Ascending aorta (tissue), 2 donors: Measurements from ENCODE around the gene VWF. TPM values are rescaled to one million over a fixed set of nuclear protein-coding genes. Genes with fewer than 3 reads are reported as not detected.

ENCODE experiments used
- DNase-seq, 2 donors: peaks; one replicate each; pipeline ENCODE4 v3.0.0-alpha.2; 2019; ENCODE audit warnings: low spot score in 2 of 2
- H3K27ac ChIP-seq, 2 donors: fragments of 200-600 bp; sonication (generic); one replicate each; pipeline ENCODE4 v1.5.1; 2016 to 2017; ENCODE audit warnings: mild to moderate bottlenecking in 1 of 2
- H3K27me3 ChIP-seq: fragments of 200-600 bp; sonication (generic); one replicate; pipeline ENCODE4 v1.5.1; 2017
- H3K36me3 ChIP-seq, 2 donors: fragments of 200-600 bp; sonication (generic); one replicate each; pipeline ENCODE4 v1.5.1; 2016
- H3K4me1 ChIP-seq, 2 donors: fragments of 200-600 bp; sonication (generic); one replicate each; pipeline ENCODE4 v1.5.1; 2016 to 2017; ENCODE audit warnings: mild to moderate bottlenecking in 1 of 2
- H3K4me3 ChIP-seq, 2 donors: fragments of 200-600 bp; sonication (generic); one replicate each; pipeline ENCODE4 v1.5.1; 2016 to 2017; ENCODE audit warnings: mild to moderate bottlenecking in 1 of 2
- H3K9me3 ChIP-seq, 2 donors: fragments of 200-600 bp; sonication (generic); one replicate each; pipeline ENCODE4 v1.5.1; 2016
- intact Hi-C: fragments of 100-400 bp; cut with DNase I; formaldehyde crosslinking; loops from one replicate; pipeline ENCODE4 v1.15.1; 2023
- total RNA-seq: library from RNA; depleted of rRNA; stranded (reverse); fragments of >200 nt; gene quantifications from one replicate; pipeline ENCODE4 v1.1.0, GENCODE V29; 2016
- TF ChIP-seq, protein P1 (sequence below), 3 experiments: fragments of 200-600 bp in 2 of 3; fragments of 450-650 bp in 1 of 3; sonication (generic) in 2 of 3; IDR thresholded peaks; one replicate each; pipeline ENCODE4 v1.5.1; 2016 to 2019; ENCODE audit warnings: antibody characterized with exemption in 3 of 3, mild to moderate bottlenecking in 1 of 3, moderate library complexity in 1 of 3

VWF gene
- total RNA-seq, 1 donor from 2014 or later = 1,026 TPM

DNA sequence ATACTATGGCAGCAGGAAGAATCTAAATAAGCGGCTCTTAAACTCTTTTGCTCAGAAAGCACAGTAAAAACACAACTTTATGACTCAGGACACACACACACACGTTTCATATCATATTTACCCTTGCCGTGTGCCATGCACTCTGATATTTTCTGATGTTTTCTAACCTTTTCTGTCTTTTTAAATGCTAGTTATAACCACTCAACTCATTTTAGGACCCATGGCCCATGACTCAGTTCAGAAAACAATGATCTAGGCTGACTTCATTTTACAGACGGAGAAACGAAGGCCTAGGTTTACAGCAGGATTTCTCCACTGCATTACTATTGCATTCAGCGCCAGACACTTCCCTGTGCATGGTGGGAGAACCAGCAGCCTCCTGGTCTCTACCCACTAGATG lies 9.1 kb downstream of the VWF start:
- Histone ChIP-seq H3K4me1 (no peaks in the 10 kb centered on the region), H3K36me3 (no peaks in the 10 kb centered on the region), H3K27me3 (no peaks in the 10 kb centered on the region), H3K27ac (no peak overlapping the region), H3K4me3 (no peak overlapping the region), H3K9me3 (no peaks in the 10 kb centered on the region)
- intact Hi-C loops = no loop called here
- TF ChIP-seq, protein P1, sequence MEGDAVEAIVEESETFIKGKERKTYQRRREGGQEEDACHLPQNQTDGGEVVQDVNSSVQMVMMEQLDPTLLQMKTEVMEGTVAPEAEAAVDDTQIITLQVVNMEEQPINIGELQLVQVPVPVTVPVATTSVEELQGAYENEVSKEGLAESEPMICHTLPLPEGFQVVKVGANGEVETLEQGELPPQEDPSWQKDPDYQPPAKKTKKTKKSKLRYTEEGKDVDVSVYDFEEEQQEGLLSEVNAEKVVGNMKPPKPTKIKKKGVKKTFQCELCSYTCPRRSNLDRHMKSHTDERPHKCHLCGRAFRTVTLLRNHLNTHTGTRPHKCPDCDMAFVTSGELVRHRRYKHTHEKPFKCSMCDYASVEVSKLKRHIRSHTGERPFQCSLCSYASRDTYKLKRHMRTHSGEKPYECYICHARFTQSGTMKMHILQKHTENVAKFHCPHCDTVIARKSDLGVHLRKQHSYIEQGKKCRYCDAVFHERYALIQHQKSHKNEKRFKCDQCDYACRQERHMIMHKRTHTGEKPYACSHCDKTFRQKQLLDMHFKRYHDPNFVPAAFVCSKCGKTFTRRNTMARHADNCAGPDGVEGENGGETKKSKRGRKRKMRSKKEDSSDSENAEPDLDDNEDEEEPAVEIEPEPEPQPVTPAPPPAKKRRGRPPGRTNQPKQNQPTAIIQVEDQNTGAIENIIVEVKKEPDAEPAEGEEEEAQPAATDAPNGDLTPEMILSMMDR (IDR thresholded peaks at IDR 0.05) = no peak
- DNase-seq = no peak

DNA sequence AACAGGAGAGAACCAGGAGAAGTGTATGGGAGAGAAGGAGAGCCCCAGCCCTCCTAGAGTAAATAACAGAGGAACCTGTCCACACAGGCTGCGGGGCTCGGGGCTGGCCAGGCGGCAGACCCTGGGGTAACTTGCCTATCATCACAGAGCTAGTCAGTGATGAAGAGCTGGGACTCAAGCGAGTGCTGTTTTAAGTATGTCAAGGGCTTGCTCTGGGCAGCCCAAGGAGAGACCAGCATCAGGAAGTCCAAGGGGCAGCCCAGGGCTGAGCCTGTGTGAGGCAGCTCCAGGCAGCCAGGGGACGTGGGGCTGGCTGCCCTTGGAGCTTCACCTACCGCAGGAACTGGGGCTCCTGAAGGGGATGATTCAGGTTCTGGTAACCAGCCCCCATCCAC lies 10.0 kb downstream of the VWF start:
- DNase-seq = no peak
- no peaks in the 10 kb centered on the region for H3K36me3 ChIP-seq
- no peaks in the 10 kb centered on the region for H3K9me3 ChIP-seq
- intact Hi-C loops = no loop called here
- H3K4me3 ChIP-seq = no peak overlapping the region
- TF ChIP-seq, protein P1 (IDR thresholded peaks at IDR 0.05) = no peak
- no peaks in the 10 kb centered on the region for H3K4me1 ChIP-seq
- H3K27me3 ChIP-seq = no peaks in the 10 kb centered on the region
- H3K27ac ChIP-seq = no peak overlapping the region

DNA sequence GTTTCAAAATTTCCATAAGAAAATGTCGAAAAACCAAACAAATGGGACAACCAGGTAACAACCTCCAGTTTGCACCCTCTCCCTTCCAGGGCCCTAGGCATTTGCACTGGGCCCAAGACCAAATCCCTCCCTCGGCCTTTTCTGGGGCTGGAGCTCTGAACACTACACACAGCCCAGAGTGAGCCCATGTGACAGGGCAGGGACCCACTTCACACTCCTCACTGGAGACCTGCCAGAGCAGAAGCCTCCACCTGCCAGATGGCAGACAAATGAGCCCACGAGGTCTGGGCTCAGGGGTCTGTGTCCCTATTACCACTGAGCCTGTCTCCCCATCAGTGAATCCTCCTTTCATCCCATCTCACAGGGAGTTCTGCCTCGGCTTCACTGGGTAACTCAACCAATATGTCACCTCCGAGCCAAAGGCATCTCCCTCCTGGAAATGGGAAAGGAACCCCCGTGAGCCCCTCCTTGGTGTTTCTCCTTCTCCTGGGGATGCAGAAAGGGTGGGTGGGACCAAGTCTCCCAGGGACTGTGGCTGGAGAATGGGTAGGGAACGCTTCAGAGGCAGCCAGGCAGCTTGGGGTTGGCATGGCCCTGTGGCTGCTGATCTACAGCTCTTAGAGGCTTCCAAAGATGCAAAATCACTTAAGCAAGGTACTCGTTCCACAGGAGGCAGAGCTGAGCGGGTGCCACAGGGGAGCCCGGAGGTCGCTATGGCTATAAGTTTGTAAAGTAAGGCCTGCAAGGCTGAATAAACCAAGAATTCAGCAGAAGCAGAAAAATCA lies 10.6 kb downstream of the VWF start:
- Histone ChIP-seq H3K4me3 (no peak overlapping the region), H3K4me1 (no peaks in the 10 kb centered on the region), H3K27me3 (no peaks in the 10 kb centered on the region), H3K9me3 (no peaks in the 10 kb centered on the region), H3K27ac (no peak overlapping the region), H3K36me3 (no peaks in the 10 kb centered on the region)
- TF ChIP-seq, protein P1 (IDR thresholded peaks at IDR 0.05) = no peak
- intact Hi-C loops = no loop called here
- DNase-seq = no peak

DNA sequence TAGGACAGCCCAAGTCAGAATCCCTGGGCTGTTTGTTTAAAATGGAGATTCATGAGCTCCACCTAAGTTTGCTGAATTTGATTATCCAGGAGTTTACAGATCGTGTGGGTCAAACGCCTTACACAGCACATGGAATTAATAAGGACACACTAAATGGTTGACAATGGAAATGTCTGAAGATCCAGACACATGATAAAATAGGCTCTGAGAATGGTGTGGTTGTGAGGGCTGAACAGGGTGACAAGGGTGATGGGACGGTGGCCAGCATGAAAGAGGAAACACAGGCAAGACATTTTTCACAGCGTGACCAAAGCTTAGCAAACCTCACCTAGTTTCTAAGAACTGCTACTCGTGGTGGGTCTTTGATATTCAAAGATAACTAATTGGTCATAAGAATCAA lies 12.5 kb downstream of the VWF start:
- Histone ChIP-seq H3K4me1 (no peaks in the 10 kb centered on the region), H3K9me3 (no peaks in the 10 kb centered on the region), H3K27me3 (no peaks in the 10 kb centered on the region), H3K4me3 (no peak overlapping the region), H3K27ac (no peak overlapping the region), H3K36me3 (no peaks in the 10 kb centered on the region)
- intact Hi-C loops = no loop called here
- no peak for DNase-seq
- TF ChIP-seq, protein P1 (IDR thresholded peaks at IDR 0.05) = no peak

DNA sequence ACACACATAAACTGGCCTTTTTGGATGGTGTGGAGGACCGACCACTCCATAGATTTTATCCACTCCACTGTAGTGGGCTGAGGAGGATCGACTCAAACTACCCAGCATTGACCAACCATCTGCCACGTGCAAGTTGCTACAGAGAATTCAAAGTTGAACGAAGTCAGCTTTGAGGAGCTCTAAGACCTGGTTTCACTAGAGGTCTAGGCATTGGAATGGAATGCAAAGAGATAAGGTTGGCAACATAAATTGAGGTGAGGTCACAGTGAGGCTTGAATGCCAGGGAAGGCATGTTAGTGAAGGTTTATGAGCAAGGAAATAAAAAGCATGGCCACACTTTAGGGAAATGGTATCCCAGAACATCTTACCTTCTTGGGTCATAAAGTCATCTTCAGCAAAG lies 14.5 kb downstream of the VWF start:
- no peak overlapping the region for H3K4me3 ChIP-seq
- H3K27ac ChIP-seq = no peak overlapping the region
- DNase-seq = no peak
- no peaks in the 10 kb centered on the region for H3K36me3 ChIP-seq
- H3K4me1 ChIP-seq = no peaks in the 10 kb centered on the region
- H3K9me3 ChIP-seq = no peaks in the 10 kb centered on the region
- TF ChIP-seq, protein P1 (IDR thresholded peaks at IDR 0.05) = no peak
- intact Hi-C loops = no loop called here
- no peaks in the 10 kb centered on the region for H3K27me3 ChIP-seq
